H1 (cell line): ENCODE data around the gene SEZ6L. TPM values are rescaled to one million over a fixed set of nuclear protein-coding genes. Genes with fewer than 3 reads are reported as not detected.

Experiments
- CTCF ChIA-PET: fragments of 300-600 bp; sonication (Branson Sonifier 250); formaldehyde crosslinking; loops from one replicate; lab custom pipeline; 2021; ENCODE audit not compliant: partially characterized antibody; lab: Charles Lee
- POLR2A ChIA-PET: fragments of 300-600 bp; sonication (Branson Sonifier 250); formaldehyde crosslinking; loops from one replicate; lab custom pipeline; 2021; ENCODE audit warnings: inconsistent platforms; ENCODE audit not compliant: partially characterized antibody; lab: Charles Lee
- DNase-seq, 2 experiments: peaks; one replicate each; pipeline versions ENCODE4 v3.0.0 to v3.0.0-alpha.2; 2010 to 2022; ENCODE audit warnings: low spot score in 2 of 2, low read depth in 1 of 2, mixed read lengths in 1 of 2
- FAIRE-seq: peaks from 2 replicates; lab custom pipeline; 2011; peaks lifted over from hg19 to GRCh38; lab: Jason Lieb, UNC
- H2AFZ ChIP-seq: 2 replicates; pipeline ENCODE4 v1.8.1; 2012; ENCODE audit warnings: low read length, inconsistent platforms
- H2AK5ac ChIP-seq: 2 replicates; pipeline ENCODE4 v1.6.1; 2013; ENCODE audit warnings: low read depth, low read length
- H2BK120ac ChIP-seq: replicated peaks from 2 replicates; pipeline ENCODE3; 2013; ENCODE audit warnings: low read depth, low read length, inconsistent platforms
- H2BK12ac ChIP-seq: 2 replicates; pipeline ENCODE4 v1.6.1; 2013; ENCODE audit warnings: low read depth, low read length
- H2BK15ac ChIP-seq: 2 replicates; pipeline ENCODE4 v1.6.1; 2013; ENCODE audit warnings: low read length
- H2BK20ac ChIP-seq: 2 replicates; pipeline ENCODE4 v1.6.1; 2013; ENCODE audit warnings: low read length
- H2BK5ac ChIP-seq: 2 replicates; pipeline ENCODE4 v1.6.1; 2013; ENCODE audit warnings: low read depth, low read length
- H3K14ac ChIP-seq: 2 replicates; pipeline ENCODE4 v1.6.1; 2013; ENCODE audit warnings: inconsistent platforms; ENCODE audit not compliant: insufficient read length
- H3K18ac ChIP-seq: 2 replicates; pipeline ENCODE4 v1.6.1; 2013; ENCODE audit warnings: low read length; ENCODE audit errors: extremely low read depth
- H3K23ac ChIP-seq: 2 replicates; pipeline ENCODE4 v1.6.1; 2013; ENCODE audit warnings: inconsistent platforms; ENCODE audit not compliant: insufficient read length
- H3K23me2 ChIP-seq: 2 replicates; pipeline ENCODE4 v1.6.1; 2013; ENCODE audit warnings: low read depth, low read length
- H3K27ac ChIP-seq: 2 replicates; pipeline ENCODE4 v1.6.1; 2011; ENCODE audit warnings: low read depth, low read length, inconsistent platforms
- H3K27me3 ChIP-seq, 4 experiments: replicated peaks in 1 of 4; 1 replicate in 1 of 4; 2 replicates in 3 of 4; pipeline versions ENCODE4 v1.6.1 to v1.8.1; 2011 to 2013; ENCODE audit warnings: low read length in 3 of 4, mild to moderate bottlenecking in 3 of 4, inconsistent platforms in 2 of 4, mixed read lengths in 2 of 4, moderate library complexity in 1 of 4; ENCODE audit not compliant: control insufficient read depth in 3 of 4, insufficient read depth in 3 of 4; ENCODE audit errors: extremely low read depth in 1 of 4
- H3K36me3 ChIP-seq, 4 experiments: 2 replicates each; pipeline versions ENCODE4 v1.6.1 to v1.8.1; 2011 to 2013; ENCODE audit warnings: mild to moderate bottlenecking in 4 of 4, low read length in 3 of 4, moderate library complexity in 2 of 4, control low read depth in 1 of 4, inconsistent platforms in 1 of 4; ENCODE audit not compliant: insufficient read depth in 4 of 4, control insufficient read depth in 2 of 4
- H3K4ac ChIP-seq: replicated peaks from 2 replicates; pipeline ENCODE3; 2013; ENCODE audit warnings: low read length, low read depth, mixed read lengths, inconsistent platforms; ENCODE audit not compliant: insufficient read length
- H3K4me1 ChIP-seq, 4 experiments: replicated peaks in 1 of 4; 1 replicate in 1 of 4; 2 replicates in 3 of 4; pipeline versions ENCODE4 v1.6.1 to v1.8.1; 2011 to 2013; ENCODE audit warnings: low read length in 3 of 4, inconsistent platforms in 2 of 4, mixed read lengths in 1 of 4; ENCODE audit not compliant: insufficient read depth in 4 of 4, control insufficient read depth in 3 of 4
- H3K4me2 ChIP-seq, 2 experiments: 2 replicates each; pipeline versions ENCODE4 v1.6.1 to v1.8.1; 2011 to 2013; ENCODE audit warnings: low read depth in 2 of 2, low read length in 2 of 2, control low read depth in 1 of 2, inconsistent platforms in 1 of 2, mild to moderate bottlenecking in 1 of 2; ENCODE audit not compliant: insufficient read depth in 1 of 2
- H3K4me3 ChIP-seq, 4 experiments: fragments of 200-600, 300-600 bp in 1 of 4; sonication (generic), shearing (Covaris generic), sonication (Bioruptor Twin) in 1 of 4; 2 replicates each; pipeline versions ENCODE4 v1.5.1 to v1.8.1; 2011 to 2016; ENCODE audit warnings: low read length in 4 of 4, low read depth in 3 of 4, control low read depth in 2 of 4, inconsistent platforms in 2 of 4, mild to moderate bottlenecking in 2 of 4, mixed read lengths in 1 of 4, moderate library complexity in 1 of 4; ENCODE audit not compliant: insufficient read depth in 2 of 4; ENCODE audit errors: extremely low read depth in 1 of 4
- H3K56ac ChIP-seq: replicated peaks from 2 replicates; pipeline ENCODE3; 2013; ENCODE audit warnings: low read depth, mild to moderate bottlenecking, mixed read lengths, low read length, inconsistent platforms; ENCODE audit not compliant: insufficient read length
- H3K79me1 ChIP-seq: 2 replicates; pipeline ENCODE4 v1.6.1; 2013; ENCODE audit warnings: low read depth, low read length, control low read depth
- H3K79me2 ChIP-seq, 2 experiments: 2 replicates each; pipeline versions ENCODE4 v1.6.1 to v1.8.1; 2012 to 2013; ENCODE audit warnings: low read length in 2 of 2, mild to moderate bottlenecking in 2 of 2, inconsistent platforms in 1 of 2; ENCODE audit not compliant: insufficient read depth in 2 of 2, control insufficient read depth in 1 of 2
- H3K9ac ChIP-seq, 4 experiments: replicated peaks in 1 of 4; 1 replicate in 1 of 4; 2 replicates in 3 of 4; pipeline versions ENCODE4 v1.6.1 to v1.8.1; 2011 to 2013; ENCODE audit warnings: low read depth in 3 of 4, low read length in 3 of 4, control low read depth in 2 of 4, mild to moderate bottlenecking in 2 of 4, moderate library complexity in 2 of 4, inconsistent platforms in 1 of 4; ENCODE audit errors: extremely low read depth in 1 of 4
- H3K9me3 ChIP-seq, 2 experiments: 2 replicates each; pipeline versions ENCODE4 v1.6.1 to v1.8.1; 2012 to 2013; ENCODE audit warnings: mild to moderate bottlenecking in 2 of 2, moderate library complexity in 2 of 2, control low read depth in 1 of 2, inconsistent platforms in 1 of 2, low read depth in 1 of 2, low read length in 1 of 2, mixed read lengths in 1 of 2; ENCODE audit not compliant: insufficient read depth in 2 of 2
- H4K20me1 ChIP-seq, 2 experiments: replicated peaks in 1 of 2; 2 replicates each; pipeline versions ENCODE3 to v1.8.1; 2011 to 2013; ENCODE audit warnings: inconsistent platforms in 2 of 2, low read length in 2 of 2, mild to moderate bottlenecking in 1 of 2; ENCODE audit not compliant: insufficient read depth in 2 of 2, control insufficient read depth in 1 of 2
- H4K5ac ChIP-seq: 2 replicates; pipeline ENCODE4 v1.6.1; 2013; ENCODE audit warnings: low read length, low read depth, mixed read lengths, inconsistent platforms; ENCODE audit not compliant: insufficient read length
- H4K8ac ChIP-seq: 2 replicates; pipeline ENCODE4 v1.8.0; 2013; ENCODE audit warnings: mild to moderate bottlenecking, moderate library complexity, low read length, inconsistent platforms; ENCODE audit not compliant: insufficient read depth; ENCODE audit errors: extremely low read depth
- H4K91ac ChIP-seq: replicated peaks from 2 replicates; pipeline ENCODE3; 2013; ENCODE audit warnings: low read length, mixed read lengths, inconsistent platforms; ENCODE audit not compliant: insufficient read length
- ASH2L ChIP-seq: fragments of 200-600, 300-600 bp; sonication (generic); IDR thresholded peaks from one replicate; pipeline ENCODE4 v1.7.1; 2017; ENCODE audit warnings: low read length
- EZH2 ChIP-seq: fragments of 200-600 bp; sonication (generic); IDR thresholded peaks from 2 replicates; pipeline ENCODE4 v1.7.1; 2012; ENCODE audit warnings: low read depth, mild to moderate bottlenecking, moderate library complexity, low read length, inconsistent platforms; ENCODE audit not compliant: severe bottlenecking
- JUN ChIP-seq: IDR thresholded peaks from 2 replicates; pipeline ENCODE4 v1.6.1; 2011; ENCODE audit warnings: low read depth, mild to moderate bottlenecking, improper control_type of control experiment, low read length
- NANOG ChIP-seq: IDR thresholded peaks from 2 replicates; pipeline ENCODE4 v1.6.1; 2011; ENCODE audit warnings: low read length, low read depth, mild to moderate bottlenecking, inconsistent platforms; ENCODE audit not compliant: insufficient read depth, poor library complexity, severe bottlenecking
- POLR2A ChIP-seq, 2 experiments: IDR thresholded peaks; 1 replicate in 1 of 2; 2 replicates in 1 of 2; pipeline ENCODE4 v1.6.1; 2011; ENCODE audit warnings: low read depth in 2 of 2, low read length in 2 of 2, mild to moderate bottlenecking in 2 of 2; ENCODE audit errors: control extremely low read depth in 1 of 2
- POU5F1 ChIP-seq: IDR thresholded peaks from 2 replicates; pipeline ENCODE4 v1.6.1; 2011; ENCODE audit warnings: low read depth, mild to moderate bottlenecking, low read length, moderate library complexity
- SUZ12 ChIP-seq: fragments of 200-600 bp; sonication (generic); IDR thresholded peaks from 2 replicates; pipeline ENCODE4 v1.6.1; 2012; ENCODE audit warnings: mild to moderate bottlenecking, inconsistent platforms, low read length, moderate library complexity, mixed read lengths
- WGBS, 2 experiments: shearing (Covaris generic) in 1 of 2; methylation state at CpG; one replicate each; pipeline versions ENCODE4 v1.1.6 to v1.1.7; 2013 to 2015; ENCODE audit warnings: low lambda C conversion rate in 2 of 2, mixed read lengths in 2 of 2, inconsistent platforms in 1 of 2, low coverage in 1 of 2, missing lambda C conversion rate in 1 of 2; ENCODE audit not compliant: insufficient replicate concordance in 2 of 2, insufficient coverage in 1 of 2, insufficient read length in 1 of 2; ENCODE audit errors: extremely low coverage in 1 of 2, missing lambda C conversion rate in 1 of 2; 5-methylcytosine and 5-hydroxymethylcytosine counted together
- polyA plus RNA-seq, 7 experiments: library from polyadenylated mRNA; depleted of rRNA in 3 of 7; stranded (reverse) in 5 of 7; unstranded in 2 of 7; fragments of >200 nt in 5 of 7; fragments of 200-250 nt in 2 of 7; gene quantifications; 1 replicate in 5 of 7; 2 replicates in 1 of 7; 4 replicates in 1 of 7; pipeline versions ENCODE4 v1.2.1 to v1.2.3, GENCODE V29; 2011 to 2013; ENCODE audit warnings: missing spikeins in 2 of 7, mixed read lengths in 2 of 7
- total RNA-seq: library from RNA; stranded (reverse); fragmentation: NEBNext Ultra II Directional; extraction: Animal tissue kit (Norgen Biotek cat#: 25700); gene quantifications from 2 replicates; pipeline ENCODE4 v1.2.1, GENCODE V29; 2021
- TF ChIP-seq, protein P1 (sequence below): IDR thresholded peaks from 2 replicates; pipeline ENCODE4 v1.6.1; 2012; ENCODE audit warnings: low read length, inconsistent platforms
- TF ChIP-seq, protein P2 (sequence below), 3 experiments: IDR thresholded peaks; 1 replicate in 2 of 3; 2 replicates in 1 of 3; pipeline versions ENCODE4 v1.5.1 to v1.6.1; 2011; ENCODE audit warnings: low read length in 3 of 3, mild to moderate bottlenecking in 3 of 3, inconsistent platforms in 2 of 3, low read depth in 1 of 3, moderate library complexity in 1 of 3; ENCODE audit not compliant: insufficient read depth in 1 of 3; ENCODE audit errors: control extremely low read depth in 1 of 3

Gene SEZ6L
- total and polyA plus RNA-seq, 2 of the 8 experiments (the other 6 are each of a cell fraction or from before 2014, with no cell fraction given) = 0.06 to 0.33 TPM

DNA sequence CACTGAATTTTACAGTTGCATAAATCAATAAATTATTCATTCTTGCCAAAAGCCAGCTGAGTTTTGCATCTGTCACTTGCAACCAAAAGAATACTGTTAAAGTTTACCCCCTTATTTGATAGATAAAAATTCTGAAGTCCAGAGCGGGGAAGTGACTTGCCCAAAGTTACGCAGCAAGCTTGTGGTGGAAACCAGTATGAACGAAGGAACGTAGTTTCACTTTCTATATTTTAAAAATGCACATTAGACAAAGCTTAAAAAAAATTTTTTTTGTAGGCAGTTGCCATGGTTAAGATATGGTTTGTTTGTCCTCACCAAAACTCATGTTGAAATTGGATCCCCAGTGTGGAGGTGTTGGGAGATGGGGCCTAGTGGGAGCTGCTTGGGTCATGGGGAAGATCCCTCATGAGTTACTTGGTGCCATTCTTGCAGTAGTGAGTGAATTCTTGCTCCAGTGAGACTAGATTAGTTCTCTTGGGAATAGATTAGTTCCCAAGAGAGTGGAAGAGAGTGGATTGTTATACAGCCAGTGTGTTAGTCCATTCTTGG is 46.3 kb upstream of the SEZ6L start:
- H3K14ac ChIP-seq = no peak overlapping the region
- H4K20me1 ChIP-seq = no peaks in the 10 kb centered on the region
- H4K8ac ChIP-seq = no peak overlapping the region
- WGBS, 2 experiments = 94% methylated on average over 4 of the region's 4 CpGs; no CpG with 5 or more reads in 1 of the 2 experiments
- H3K27me3 ChIP-seq = no peaks in the 10 kb centered on the region
- no peak overlapping the region for H4K5ac ChIP-seq
- no peaks in the 10 kb centered on the region; the same call in 1 of the 2 replicates for H3K23me2 ChIP-seq
- H2BK15ac ChIP-seq = no peak overlapping the region
- no peak overlapping the region for H2AFZ ChIP-seq
- DNase-seq (no peak), FAIRE-seq (no peak)
- no peak overlapping the region for H2BK20ac ChIP-seq
- no peak overlapping the region for H2BK120ac ChIP-seq
- H3K4me3 ChIP-seq = no peak overlapping the region
- no peaks in the 10 kb centered on the region for H3K79me1 ChIP-seq
- H3K4me1 ChIP-seq = no peaks in the 10 kb centered on the region
- no peaks in the 10 kb centered on the region for H3K9me3 ChIP-seq
- H3K36me3 ChIP-seq = no peaks in the 10 kb centered on the region
- no peak overlapping the region for H3K23ac ChIP-seq
- H3K79me2 ChIP-seq = no peaks in the 10 kb centered on the region
- H3K56ac ChIP-seq = no peak overlapping the region
- CTCF ChIA-PET = interaction anchor here (1.1 kb wide), 1 partner anchor 106 kb away, joined by 4 read pairs; no protein-coding TSS in a partner anchor
- no peak overlapping the region for H3K18ac ChIP-seq
- no peak overlapping the region for H3K4ac ChIP-seq
- no peak overlapping the region for H4K91ac ChIP-seq
- no peak overlapping the region for H2BK5ac ChIP-seq
- H3K27ac ChIP-seq = no peak overlapping the region
- POLR2A ChIA-PET = no interaction called here
- no peak overlapping the region for H3K4me2 ChIP-seq
- no peak overlapping the region for H2AK5ac ChIP-seq
- no peak overlapping the region for H2BK12ac ChIP-seq
- no peak overlapping the region for H3K9ac ChIP-seq
- TF ChIP-seq POLR2A (IDR thresholded peaks at IDR 0.05; ENCODE audit: control extremely low read depth in 1 of 2, low read depth in 2 of 2, low read length in 2 of 2) (no peak), JUN (no peak), POU5F1 (no peak), SUZ12 (no peak), EZH2 (no peak), ASH2L (no peak), NANOG (no peak)
- TF ChIP-seq, protein P1, sequence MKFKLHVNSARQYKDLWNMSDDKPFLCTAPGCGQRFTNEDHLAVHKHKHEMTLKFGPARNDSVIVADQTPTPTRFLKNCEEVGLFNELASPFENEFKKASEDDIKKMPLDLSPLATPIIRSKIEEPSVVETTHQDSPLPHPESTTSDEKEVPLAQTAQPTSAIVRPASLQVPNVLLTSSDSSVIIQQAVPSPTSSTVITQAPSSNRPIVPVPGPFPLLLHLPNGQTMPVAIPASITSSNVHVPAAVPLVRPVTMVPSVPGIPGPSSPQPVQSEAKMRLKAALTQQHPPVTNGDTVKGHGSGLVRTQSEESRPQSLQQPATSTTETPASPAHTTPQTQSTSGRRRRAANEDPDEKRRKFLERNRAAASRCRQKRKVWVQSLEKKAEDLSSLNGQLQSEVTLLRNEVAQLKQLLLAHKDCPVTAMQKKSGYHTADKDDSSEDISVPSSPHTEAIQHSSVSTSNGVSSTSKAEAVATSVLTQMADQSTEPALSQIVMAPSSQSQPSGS = no peak
- TF ChIP-seq, protein P2, sequence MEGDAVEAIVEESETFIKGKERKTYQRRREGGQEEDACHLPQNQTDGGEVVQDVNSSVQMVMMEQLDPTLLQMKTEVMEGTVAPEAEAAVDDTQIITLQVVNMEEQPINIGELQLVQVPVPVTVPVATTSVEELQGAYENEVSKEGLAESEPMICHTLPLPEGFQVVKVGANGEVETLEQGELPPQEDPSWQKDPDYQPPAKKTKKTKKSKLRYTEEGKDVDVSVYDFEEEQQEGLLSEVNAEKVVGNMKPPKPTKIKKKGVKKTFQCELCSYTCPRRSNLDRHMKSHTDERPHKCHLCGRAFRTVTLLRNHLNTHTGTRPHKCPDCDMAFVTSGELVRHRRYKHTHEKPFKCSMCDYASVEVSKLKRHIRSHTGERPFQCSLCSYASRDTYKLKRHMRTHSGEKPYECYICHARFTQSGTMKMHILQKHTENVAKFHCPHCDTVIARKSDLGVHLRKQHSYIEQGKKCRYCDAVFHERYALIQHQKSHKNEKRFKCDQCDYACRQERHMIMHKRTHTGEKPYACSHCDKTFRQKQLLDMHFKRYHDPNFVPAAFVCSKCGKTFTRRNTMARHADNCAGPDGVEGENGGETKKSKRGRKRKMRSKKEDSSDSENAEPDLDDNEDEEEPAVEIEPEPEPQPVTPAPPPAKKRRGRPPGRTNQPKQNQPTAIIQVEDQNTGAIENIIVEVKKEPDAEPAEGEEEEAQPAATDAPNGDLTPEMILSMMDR (IDR thresholded peaks at IDR 0.05; ENCODE audit: control extremely low read depth in 1 of 3, insufficient read depth in 1 of 3, low read depth in 1 of 3, low read length in 3 of 3) = no peak
